Stomach (tissue), 9 donors: ENCODE data around the gene C4orf17. TPM values are rescaled to one million over a fixed set of nuclear protein-coding genes. Genes with fewer than 3 reads are reported as not detected.

Source experiments
- DNase-seq, 2 donors: peaks; one replicate each; pipeline versions ENCODE4 v3.0.0 to v3.0.0-alpha.2; 2013 to 2019
- H3K27ac ChIP-seq, 5 donors: fragments of 200-600 bp in 4 of 5; sonication (generic) in 4 of 5; one replicate each; pipeline ENCODE4 v1.5.1; 2013 to 2019; ENCODE audit warnings: mild to moderate bottlenecking in 1 of 5, moderate library complexity in 1 of 5
- H3K27me3 ChIP-seq, 3 donors: fragments of 200-600 bp; sonication (generic); one replicate each; pipeline ENCODE4 v1.5.1; 2017 to 2019; ENCODE audit warnings: mixed run types in 1 of 3
- H3K36me3 ChIP-seq, 4 donors: fragments of 200-600 bp; sonication (generic); 1 replicate in 3 of 4; 2 replicates in 1 of 4; pipeline ENCODE4 v1.5.1; 2016 to 2019
- H3K4me1 ChIP-seq, 4 donors: fragments of 200-600 bp; sonication (generic); one replicate each; pipeline ENCODE4 v1.5.1; 2016 to 2019
- H3K4me3 ChIP-seq, 4 donors: fragments of 200-600 bp; sonication (generic) in 3 of 4; one replicate each; pipeline ENCODE4 v1.5.1; 2016 to 2019; ENCODE audit warnings: mild to moderate bottlenecking in 1 of 4
- H3K9me3 ChIP-seq, 4 donors: fragments of 200-600 bp; sonication (generic); one replicate each; pipeline ENCODE4 v1.5.1; 2016 to 2019
- EP300 ChIP-seq: sonication (generic); formaldehyde crosslinking; IDR thresholded peaks from one replicate; pipeline ENCODE4 v1.6.1; 2017; ENCODE audit warnings: antibody characterized with exemption
- POLR2A ChIP-seq, 4 donors: fragments of 450-650 bp; IDR thresholded peaks; one replicate each; pipeline ENCODE4 v1.6.1; 2016; ENCODE audit warnings: antibody characterized with exemption in 4 of 4, control low read depth in 2 of 4, mild to moderate bottlenecking in 1 of 4, moderate library complexity in 1 of 4
- POLR2AphosphoS5 ChIP-seq, 3 donors: sonication (generic); formaldehyde crosslinking; IDR thresholded peaks; one replicate each; pipeline ENCODE4 v1.6.1; 2016; ENCODE audit warnings: antibody characterized with exemption in 3 of 3
- WGBS, 5 donors: extraction: QIAGEN DNeasy Blood & Tissue Kit in 3 of 5; methylation state at CpG; one replicate each; pipeline versions ENCODE4 v1.1.5 to v1.1.7; 2013 to 2018; 5-methylcytosine and 5-hydroxymethylcytosine counted together
- intact Hi-C: fragments of 100-400 bp; cut with DNase I; formaldehyde crosslinking; loops from one replicate; pipeline ENCODE4 v1.15.1; 2023; ENCODE audit warnings: low total_unique reads
- polyA plus RNA-seq, 3 donors: library from polyadenylated mRNA; stranded (reverse); fragments of 200-250 nt; gene quantifications; one replicate each; pipeline ENCODE4 v1.2.3, GENCODE V29; 2013
- total RNA-seq, 5 donors: library from RNA; depleted of rRNA; stranded (reverse); fragments of >200 nt; gene quantifications; one replicate each; pipeline versions ENCODE4 v1.1.0 to v1.2.3, GENCODE V29; 2014 to 2016
- TF ChIP-seq, protein P1 (sequence below), 7 experiments: fragments of 450-650 bp in 4 of 7; fragments of 200-600 bp in 3 of 7; sonication (generic) in 3 of 7; IDR thresholded peaks; one replicate each; pipeline ENCODE4 v1.5.1; 2016 to 2019; ENCODE audit warnings: antibody characterized with exemption in 7 of 7, control low read depth in 2 of 7, mild to moderate bottlenecking in 1 of 7
- donor health status: healthy with polysubstance abuse.
- donor health status: Bipolar disorder and iron deficiency.
- donor health status: healthy.

C4orf17 gene
- total and polyA plus RNA-seq, 8 donors = not detected

- DNase-seq = no peak
- TF ChIP-seq EP300 (no peak), POLR2AphosphoS5 (IDR thresholded peaks at IDR 0.05) (no peak), POLR2A (IDR thresholded peaks at IDR 0.05) (no peak)
- TF ChIP-seq, protein P1, sequence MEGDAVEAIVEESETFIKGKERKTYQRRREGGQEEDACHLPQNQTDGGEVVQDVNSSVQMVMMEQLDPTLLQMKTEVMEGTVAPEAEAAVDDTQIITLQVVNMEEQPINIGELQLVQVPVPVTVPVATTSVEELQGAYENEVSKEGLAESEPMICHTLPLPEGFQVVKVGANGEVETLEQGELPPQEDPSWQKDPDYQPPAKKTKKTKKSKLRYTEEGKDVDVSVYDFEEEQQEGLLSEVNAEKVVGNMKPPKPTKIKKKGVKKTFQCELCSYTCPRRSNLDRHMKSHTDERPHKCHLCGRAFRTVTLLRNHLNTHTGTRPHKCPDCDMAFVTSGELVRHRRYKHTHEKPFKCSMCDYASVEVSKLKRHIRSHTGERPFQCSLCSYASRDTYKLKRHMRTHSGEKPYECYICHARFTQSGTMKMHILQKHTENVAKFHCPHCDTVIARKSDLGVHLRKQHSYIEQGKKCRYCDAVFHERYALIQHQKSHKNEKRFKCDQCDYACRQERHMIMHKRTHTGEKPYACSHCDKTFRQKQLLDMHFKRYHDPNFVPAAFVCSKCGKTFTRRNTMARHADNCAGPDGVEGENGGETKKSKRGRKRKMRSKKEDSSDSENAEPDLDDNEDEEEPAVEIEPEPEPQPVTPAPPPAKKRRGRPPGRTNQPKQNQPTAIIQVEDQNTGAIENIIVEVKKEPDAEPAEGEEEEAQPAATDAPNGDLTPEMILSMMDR (IDR thresholded peaks at IDR 0.05) = no peak
- no peaks in the 10 kb centered on the region for H3K27me3 ChIP-seq
These were observed 26.0 kb downstream of the C4orf17 start for GRCh38 chr4:99536848-99537247.

GRCh38 chr4:99537674-99538073 lies 26.9 kb downstream of the C4orf17 start:
- no peaks in the 10 kb centered on the region for H3K9me3 ChIP-seq
- H3K27me3 ChIP-seq = no peaks in the 10 kb centered on the region
- H3K4me1 ChIP-seq = no peaks in the 10 kb centered on the region
- H3K27ac ChIP-seq = no peak overlapping the region
- H3K36me3 ChIP-seq = no peaks in the 10 kb centered on the region
- TF ChIP-seq EP300 (no peak), POLR2A (IDR thresholded peaks at IDR 0.05) (no peak), POLR2AphosphoS5 (IDR thresholded peaks at IDR 0.05) (no peak)
- TF ChIP-seq, protein P1 (IDR thresholded peaks at IDR 0.05) = no peak
- WGBS, 5 donors = 66 to 84% (median 76%) methylated on average over 4 of the region's 4 CpGs
- DNase-seq = no peak
- intact Hi-C loops = no loop called here
- H3K4me3 ChIP-seq = no peak overlapping the region

More at GRCh38 chr4:99536848-99537247, 26.0 kb downstream of the C4orf17 start:
- Histone ChIP-seq H3K36me3 (no peaks in the 10 kb centered on the region), H3K9me3 (no peaks in the 10 kb centered on the region), H3K4me1 (no peaks in the 10 kb centered on the region), H3K27ac (no peak overlapping the region), H3K4me3 (no peak overlapping the region)
- WGBS, 5 donors = 46 to 58% (median 50%) methylated on average over 2 of the region's 2 CpGs
- intact Hi-C loops = no loop called here

- H3K27ac ChIP-seq = peak overlapping the region in 1 of 5 donors; percentile 3
- intact Hi-C loops = no loop called here
- no peak for DNase-seq
- H3K9me3 ChIP-seq = peaks cover 0 to 7% (median 3%) of the 10 kb centered on the region in 4 donors
- no peaks in the 10 kb centered on the region for H3K27me3 ChIP-seq
- H3K4me1 ChIP-seq = no peaks in the 10 kb centered on the region
- TF ChIP-seq, protein P1 (IDR thresholded peaks at IDR 0.05) = no peak
- TF ChIP-seq POLR2A (IDR thresholded peaks at IDR 0.05) = no peak
- TF ChIP-seq EP300 = no peak
- H3K36me3 ChIP-seq = no peaks in the 10 kb centered on the region
- no peak overlapping the region for H3K4me3 ChIP-seq
These were observed 29.6 kb downstream of the C4orf17 start for GRCh38 chr4:99540277-99540939.

- H3K9me3 ChIP-seq = no peaks in the 10 kb centered on the region
- DNase-seq = no peak
- intact Hi-C loops = no loop called here
- H3K27ac ChIP-seq = no peak overlapping the region
- no peak for TF ChIP-seq POLR2AphosphoS5 (IDR thresholded peaks at IDR 0.05)
- TF ChIP-seq, protein P1 (IDR thresholded peaks at IDR 0.05) = no peak
- TF ChIP-seq POLR2A (IDR thresholded peaks at IDR 0.05) = no peak
- no peak for TF ChIP-seq EP300
- H3K4me1 ChIP-seq = no peaks in the 10 kb centered on the region
- 98 to 99% (median 99%) methylated on average over 2 of the region's 2 CpGs for WGBS, 5 donors
- H3K27me3 ChIP-seq = no peaks in the 10 kb centered on the region
- H3K4me3 ChIP-seq = no peak overlapping the region
- H3K36me3 ChIP-seq = peaks cover 0 to 53% (median 23%) of the 10 kb centered on the region in 4 donors
These were observed 42.1 kb downstream of the C4orf17 start for GRCh38 chr4:99552872-99553271.
